ENCODE results near the gene STARD13.

Gene STARD13

GRCh38 chr13:33303855-33304597 is 18.5 kb upstream of the STARD13 start:
- DNase-seq: no peak

- DNase-seq: no peak
Observed at GRCh38 chr13:33299626-33300025, 14.1 kb upstream of the STARD13 start.

- DNase-seq: no peak
Observed at GRCh38 chr13:33296793-33297425, 11.4 kb upstream of the STARD13 start.

GRCh38 chr13:33292712-33293111 is 7.2 kb upstream of the STARD13 start:
- DNase-seq: no peak

GRCh38 chr13:33290421-33290965 is 4.9 kb upstream of the STARD13 start:
- no peak for DNase-seq

- DNase-seq: no peak
Observed at GRCh38 chr13:33289966-33290365, 4.4 kb upstream of the STARD13 start.

GRCh38 chr13:33287142-33287882 is 1.8 kb upstream of the STARD13 start:
- no peak for DNase-seq

GRCh38 chr13:33286128-33286527 is 573 bp upstream of the STARD13 start:
- no peak for DNase-seq

- no peak for DNase-seq
Observed at GRCh38 chr13:33284916-33285315, 639 bp downstream of the STARD13 start.

GRCh38 chr13:33284031-33284430 is 1.5 kb downstream of the STARD13 start:
- DNase-seq: no peak

GRCh38 chr13:33283195-33283911 is 2.2 kb downstream of the STARD13 start:
- DNase-seq: no peak

GRCh38 chr13:33281951-33282595 is 3.5 kb downstream of the STARD13 start:
- no peak for DNase-seq

GRCh38 chr13:33280923-33281322 is 4.6 kb downstream of the STARD13 start:
- DNase-seq: no peak

- DNase-seq: no peak
Observed at GRCh38 chr13:33280279-33280905, 5.2 kb downstream of the STARD13 start.

GRCh38 chr13:33279414-33280278 is 5.9 kb downstream of the STARD13 start:
- DNase-seq: no peak

- no peak for DNase-seq
Observed at GRCh38 chr13:33278913-33279312, 6.6 kb downstream of the STARD13 start.

GRCh38 chr13:33277946-33278345 is 7.6 kb downstream of the STARD13 start:
- DNase-seq: no peak

- no peak for DNase-seq
Observed at GRCh38 chr13:33277037-33277740, 8.4 kb downstream of the STARD13 start.

- DNase-seq: no peak
Observed at GRCh38 chr13:33276570-33276969, 9.0 kb downstream of the STARD13 start.

GRCh38 chr13:33275916-33276315 is 9.6 kb downstream of the STARD13 start:
- DNase-seq: no peak
